NCI-H2081 (cell line): ENCODE data around the gene KIAA1217.
"Not testable (repeated sequence)": the region's sequence is repeated elsewhere in the genome, so short reads cannot be mapped to it uniquely, and the experiment has no call there.

ENCODE experiments used
- DNase-seq, 2 experiments: peaks; one replicate each; lab custom pipeline; 2025; lab: John Stamatoyannopoulos, UW

The KIAA1217 gene

DNA sequence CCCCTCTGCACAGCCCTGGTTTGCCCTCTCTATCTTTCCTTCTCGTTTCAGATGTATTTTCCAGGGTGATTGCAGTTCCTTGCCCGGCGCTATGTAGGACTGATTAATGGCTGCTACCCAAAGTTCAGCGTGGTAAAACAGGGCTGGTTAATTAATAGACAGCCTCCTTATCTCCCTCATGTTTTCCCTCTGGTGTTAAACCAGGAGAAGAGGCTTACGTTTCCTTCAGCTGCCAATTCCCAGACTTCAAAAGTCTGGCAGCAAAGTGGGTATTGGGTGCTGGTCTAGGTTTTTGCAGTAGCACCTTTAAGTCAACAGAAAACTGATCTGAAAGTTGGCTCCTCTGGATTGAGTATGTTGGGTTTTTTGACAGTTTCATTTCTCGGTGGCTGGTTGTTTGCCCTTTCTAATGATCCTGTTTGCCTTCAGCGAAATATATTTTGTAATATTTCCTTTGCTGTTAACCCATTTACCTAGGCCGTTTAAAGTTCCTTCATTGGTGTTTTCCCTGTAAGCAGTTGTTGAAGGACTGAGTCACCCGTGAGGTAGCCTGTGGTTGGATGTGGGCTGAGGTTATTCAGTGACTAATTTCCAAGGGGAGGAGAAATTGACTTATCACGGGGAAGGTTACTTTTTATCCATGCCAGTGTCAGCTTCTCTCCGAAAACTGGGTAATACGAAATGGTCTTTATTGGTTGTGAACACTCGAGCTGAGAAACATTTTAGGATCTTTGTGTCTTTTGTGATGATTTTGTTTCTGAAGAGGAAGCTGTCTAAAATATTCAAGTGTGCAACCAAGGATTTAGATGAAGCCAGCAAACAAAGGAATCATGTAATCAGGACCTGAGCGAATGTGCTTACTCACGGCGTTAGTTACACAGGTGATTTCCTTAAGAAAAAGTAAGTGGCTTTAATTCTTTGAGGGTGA is 257.2 kb downstream of the KIAA1217 start:
- DNase-seq = no peak

DNA sequence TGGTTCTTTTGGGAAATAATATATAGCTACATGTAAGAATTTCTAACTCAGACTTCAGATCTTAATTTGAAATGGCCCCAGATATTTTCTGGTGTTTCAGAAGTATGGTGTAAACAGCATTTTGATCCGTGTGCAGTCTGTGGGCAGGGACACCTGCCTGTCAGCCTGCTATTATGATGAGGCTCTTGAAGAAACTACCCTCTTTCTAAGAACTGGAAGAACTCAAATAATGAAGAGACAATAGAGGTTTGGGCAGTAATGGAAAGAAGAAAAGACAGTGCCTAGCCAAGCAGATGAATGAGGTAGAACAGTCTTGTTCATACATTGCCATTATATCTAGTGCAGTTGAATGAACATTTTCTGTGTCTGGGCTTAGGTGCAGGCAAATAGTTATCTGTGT is 258.2 kb downstream of the KIAA1217 start:
- no peak for DNase-seq

DNA sequence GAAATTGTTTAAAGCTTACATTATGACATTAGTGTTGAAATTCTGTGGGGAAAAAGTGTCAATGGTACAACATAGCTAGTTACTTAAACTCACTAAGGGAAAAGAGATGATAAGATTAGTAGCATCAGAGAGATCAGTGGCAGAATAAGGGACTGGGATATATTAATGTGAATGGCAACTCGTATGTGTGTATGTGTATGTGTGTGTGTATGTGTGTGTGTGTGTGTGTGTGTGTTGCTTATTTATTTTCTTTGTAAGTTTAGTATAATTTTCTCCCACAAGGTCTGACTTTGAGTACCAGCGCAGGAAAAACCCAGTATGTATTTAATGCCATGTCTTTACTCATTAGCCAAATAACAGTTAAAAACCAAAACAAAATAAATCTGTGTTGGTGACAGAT is 258.7 kb downstream of the KIAA1217 start:
- no peak for DNase-seq

DNA sequence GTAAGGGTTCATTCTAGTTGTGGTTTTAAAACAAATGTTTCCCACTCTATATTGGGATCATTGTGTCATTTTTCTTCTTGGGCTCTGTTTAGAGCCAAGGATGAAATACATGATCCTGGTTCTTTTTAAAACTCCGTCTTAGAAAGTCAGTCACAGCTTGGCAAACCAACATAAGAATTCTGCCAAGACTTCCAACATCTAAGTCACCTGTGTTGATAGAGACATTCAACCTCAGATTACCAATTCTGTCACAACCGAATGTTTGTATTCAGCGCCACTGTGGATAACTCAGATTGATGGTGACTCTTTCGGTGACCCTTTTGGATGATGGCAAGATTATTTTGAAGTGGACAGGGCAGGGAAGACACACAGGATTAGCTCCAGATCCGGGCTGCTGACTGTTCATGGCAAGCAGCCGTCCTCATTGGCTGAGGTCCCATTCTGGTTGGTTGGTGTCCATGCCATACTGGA is 259.4 kb downstream of the KIAA1217 start:
- DNase-seq = no peak

DNA sequence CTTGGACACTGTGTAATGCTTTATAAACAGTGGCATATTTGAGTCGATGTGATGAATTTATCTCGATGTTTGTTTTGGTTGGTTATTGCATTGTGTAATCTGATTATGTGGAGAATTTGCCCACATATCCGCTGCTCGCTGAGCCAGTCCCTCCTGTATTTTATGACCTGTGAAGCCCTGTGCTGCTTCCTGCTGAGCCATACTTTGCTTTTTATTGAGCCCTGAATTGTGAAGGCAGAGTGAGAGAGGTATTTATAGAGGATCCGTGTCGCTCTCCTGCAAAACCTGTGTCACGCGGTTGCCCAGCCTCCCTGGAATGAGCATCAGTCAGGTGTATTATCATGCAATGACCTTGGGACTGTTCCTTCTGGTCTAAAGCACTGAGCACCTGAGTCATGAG is 261.1 kb downstream of the KIAA1217 start:
- DNase-seq = no peak

DNA sequence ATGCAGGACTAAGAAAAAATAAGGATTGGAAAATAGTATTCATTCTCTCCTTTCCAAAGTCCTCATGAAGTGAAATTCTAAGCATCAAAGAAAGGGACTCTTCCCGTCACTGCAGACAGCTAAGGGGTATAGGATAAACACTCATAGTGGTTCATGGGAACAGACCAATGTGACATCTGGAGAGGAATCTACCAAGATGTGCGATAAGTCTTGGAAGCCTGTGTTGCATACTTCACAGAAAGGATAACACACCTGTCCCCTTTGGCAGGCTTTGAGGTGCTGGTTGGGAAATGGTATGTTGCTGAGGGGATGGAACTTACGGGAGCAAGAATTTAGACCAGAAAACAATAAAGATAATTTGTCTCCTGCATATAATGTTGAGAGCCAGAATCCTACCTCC is 266.7 kb downstream of the KIAA1217 start:
- DNase-seq = no peak

DNA sequence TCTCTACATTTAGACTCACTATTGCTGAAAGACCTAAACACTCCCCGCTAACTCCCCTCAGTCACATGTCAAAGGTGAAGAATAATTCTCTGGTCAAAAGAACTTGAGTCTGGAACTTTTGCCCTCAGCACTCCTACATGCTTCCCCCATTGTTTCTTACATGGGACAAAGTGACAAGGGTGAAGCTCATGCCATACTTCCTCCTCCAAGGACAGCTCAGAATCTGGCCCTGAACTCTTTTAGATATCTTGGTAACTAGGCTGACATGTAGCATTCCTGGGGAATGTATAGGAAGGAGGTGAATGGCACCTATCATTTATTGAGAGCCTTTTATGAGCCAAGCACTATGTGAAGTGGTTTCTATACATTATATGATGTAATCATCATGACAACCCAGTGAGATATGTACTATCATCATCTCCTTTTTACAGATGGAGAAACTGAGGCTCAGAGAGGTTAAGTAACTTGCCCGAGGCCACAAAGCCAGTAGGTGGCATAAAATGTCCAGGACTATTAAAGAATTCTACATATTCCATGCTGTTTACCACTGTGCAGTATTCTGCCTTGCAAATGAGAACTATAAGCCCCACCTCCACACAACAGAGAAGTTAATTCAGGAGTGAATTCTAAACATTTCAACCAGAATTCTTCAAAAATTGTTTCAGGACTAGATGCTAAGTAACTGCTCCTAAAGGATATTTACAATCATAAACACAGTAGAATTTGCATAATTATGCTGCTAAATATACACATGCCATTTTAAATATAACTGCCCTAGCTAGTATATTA is 268.2 kb downstream of the KIAA1217 start:
- no peak for DNase-seq

DNA sequence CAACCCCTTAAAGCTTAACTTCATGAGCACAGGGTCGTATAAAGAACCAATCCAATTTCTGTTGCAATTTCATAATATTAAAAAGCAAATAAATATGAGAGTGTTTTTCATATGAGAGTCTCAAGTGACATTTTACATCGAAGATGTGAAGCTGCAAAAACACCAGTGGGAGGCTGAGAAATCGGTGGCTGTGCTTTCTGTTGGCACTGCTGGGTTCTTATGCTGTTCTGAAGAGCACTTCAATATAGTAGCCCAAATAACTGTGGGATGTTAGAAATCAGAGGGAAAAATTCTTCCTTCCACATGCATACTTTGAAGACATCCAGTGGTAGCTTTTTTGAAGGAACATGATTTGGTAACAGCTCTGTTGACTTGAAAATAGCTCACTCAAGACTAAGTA is 269.0 kb downstream of the KIAA1217 start:
- no peak for DNase-seq

DNA sequence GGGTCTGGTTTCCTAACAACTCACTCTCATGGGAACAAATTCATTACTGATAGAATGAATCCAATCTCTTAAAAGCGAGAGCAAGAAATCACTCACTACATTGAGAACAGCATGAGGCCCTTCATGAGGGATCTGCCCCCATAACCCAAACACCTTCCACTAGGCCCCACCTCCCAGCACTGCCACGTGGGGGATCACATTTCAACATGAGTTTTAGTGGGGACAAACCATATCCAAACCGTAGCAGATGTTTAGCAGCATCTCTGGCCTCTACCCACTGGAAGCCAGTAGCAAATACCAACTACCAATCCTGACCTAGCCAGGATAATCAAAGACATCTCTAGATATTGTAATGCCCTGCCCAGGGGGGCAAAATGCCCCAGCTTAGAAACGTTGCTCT is 270.9 kb downstream of the KIAA1217 start:
- DNase-seq = no peak

DNA sequence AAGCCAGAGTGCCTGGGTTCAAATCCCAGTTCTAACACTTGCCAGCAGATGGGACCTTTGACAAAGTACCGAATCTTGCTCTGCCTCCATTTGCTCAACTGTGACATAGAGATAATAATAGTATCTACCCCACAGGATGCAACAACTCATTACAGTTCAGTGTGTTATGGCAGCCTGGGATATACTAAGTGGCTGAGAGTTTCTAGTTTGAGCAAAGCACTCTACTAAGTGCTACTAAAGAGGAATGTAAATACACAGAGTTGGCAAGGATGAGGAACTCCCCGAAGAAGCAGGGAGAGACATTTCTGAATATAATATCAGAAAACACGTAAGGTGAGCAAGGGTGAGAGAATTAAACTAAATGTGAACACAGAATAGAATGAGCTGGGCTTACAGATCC is 271.5 kb downstream of the KIAA1217 start:
- no peak for DNase-seq

DNA sequence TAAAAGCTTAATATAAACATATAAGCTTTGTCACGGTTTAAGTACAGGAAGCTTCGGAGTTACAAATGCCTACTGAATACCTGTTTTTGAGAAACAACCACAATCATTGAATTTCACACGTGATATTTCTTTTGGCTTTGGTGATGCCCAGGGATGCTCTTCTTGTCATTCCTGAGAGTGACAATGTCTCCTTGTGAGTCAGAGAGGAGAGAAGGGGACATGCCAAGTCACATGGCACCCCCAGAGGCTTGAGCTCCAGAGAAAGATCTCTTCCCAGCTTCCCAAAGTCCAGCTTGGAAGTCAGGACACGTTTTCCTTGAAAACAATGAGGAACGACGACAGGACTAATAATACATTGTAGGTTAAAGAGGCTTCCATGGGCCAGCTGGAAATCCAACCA is 272.3 kb downstream of the KIAA1217 start:
- no peak for DNase-seq

DNA sequence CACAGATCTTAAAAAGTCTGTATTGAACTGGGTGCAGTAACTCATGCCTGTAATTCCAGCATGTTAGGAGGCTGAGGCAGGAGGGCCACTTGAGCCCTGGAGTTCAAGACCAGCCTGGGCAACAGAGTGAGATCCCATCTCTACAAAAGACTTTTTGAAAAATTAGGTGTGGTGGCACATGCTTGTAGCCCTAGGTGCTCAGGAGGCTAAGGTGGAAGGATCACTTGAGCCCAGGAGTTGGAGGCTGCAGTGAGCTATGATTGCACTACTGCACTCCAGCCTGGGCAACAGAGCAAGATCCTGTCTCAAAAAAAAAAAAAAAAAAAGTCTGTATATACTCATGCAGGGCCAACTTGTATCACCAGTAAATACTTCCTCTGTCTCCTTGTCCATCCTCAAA is 273.8 kb downstream of the KIAA1217 start:
- not testable (repeated sequence) for DNase-seq

DNA sequence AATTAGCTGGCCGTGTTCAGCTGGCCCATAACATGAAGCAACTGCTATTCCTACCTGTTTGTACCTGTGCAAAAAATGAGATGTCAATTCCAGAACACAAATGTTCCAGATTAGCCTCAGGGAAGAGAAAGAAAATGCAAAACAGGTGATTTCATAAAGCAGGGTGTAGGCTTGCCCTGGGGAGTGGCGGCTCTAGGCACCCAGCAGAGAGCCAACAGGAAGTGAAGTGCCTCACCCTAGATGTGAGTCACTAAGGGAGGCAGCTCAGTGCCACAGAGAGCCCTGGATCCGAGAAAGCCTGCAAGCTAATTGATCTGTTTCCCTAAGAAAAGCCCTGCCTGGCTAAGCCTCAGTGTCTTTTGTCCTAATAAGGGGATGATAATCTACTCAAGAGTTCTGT is 274.8 kb downstream of the KIAA1217 start:
- no peak for DNase-seq

DNA sequence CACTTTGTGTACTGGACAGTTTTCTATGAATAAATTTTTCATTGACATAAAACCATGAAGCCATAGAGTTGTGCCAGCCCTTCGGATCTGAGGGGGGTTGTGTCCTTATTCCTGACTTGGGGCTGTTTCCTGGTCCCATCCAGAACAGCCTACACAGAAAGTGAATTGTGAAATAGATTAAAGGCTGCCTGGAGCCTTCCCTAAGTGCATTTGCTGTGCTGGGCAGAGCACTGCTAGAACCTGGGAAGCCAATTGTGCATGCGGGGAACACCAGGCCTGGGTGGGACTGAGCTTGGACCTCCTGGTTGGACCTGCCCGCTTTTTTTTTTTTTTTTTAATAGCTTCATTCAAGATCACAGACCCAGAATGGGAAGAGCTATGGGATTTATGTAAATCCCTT is 275.8 kb downstream of the KIAA1217 start:
- no peak for DNase-seq

DNA sequence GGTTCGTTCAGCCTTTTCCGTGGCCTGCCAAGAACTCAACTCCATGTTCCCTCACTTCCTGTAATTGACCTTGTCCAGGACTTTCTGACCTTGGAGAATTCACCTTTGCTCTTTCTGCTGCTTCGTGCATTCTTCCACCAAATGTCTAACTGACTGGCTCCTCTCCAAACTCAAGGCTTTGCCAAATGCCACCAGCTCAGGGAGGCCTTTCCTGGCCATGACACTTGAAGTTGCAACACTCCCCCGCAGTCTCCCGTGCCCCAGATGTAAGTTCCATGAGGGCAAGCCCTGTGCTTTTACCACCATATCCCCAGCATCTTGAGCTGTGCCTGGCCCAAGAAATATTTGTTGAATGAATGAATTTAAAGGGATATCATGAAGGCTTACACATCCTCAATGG is 276.4 kb downstream of the KIAA1217 start:
- DNase-seq = no peak

DNA sequence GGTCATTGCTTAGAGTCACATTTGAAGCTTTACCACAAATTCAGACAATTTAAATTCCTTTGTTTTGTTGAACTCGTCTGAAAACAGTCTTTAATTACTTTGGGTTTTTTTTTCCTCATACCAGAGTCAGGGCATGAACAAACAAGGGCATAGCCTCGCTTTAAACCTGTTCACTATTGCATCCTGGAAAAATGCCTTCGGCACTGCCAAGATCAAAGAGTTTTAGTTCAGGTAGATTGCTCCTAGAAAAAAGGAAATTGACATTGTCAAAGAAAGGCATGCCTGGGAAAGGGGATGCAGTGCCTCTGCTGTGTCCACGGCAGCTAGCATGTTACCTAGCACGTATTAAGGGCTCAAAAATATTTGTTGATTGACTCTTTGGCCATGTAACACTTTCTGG is 279.7 kb downstream of the KIAA1217 start:
- DNase-seq = no peak

DNA sequence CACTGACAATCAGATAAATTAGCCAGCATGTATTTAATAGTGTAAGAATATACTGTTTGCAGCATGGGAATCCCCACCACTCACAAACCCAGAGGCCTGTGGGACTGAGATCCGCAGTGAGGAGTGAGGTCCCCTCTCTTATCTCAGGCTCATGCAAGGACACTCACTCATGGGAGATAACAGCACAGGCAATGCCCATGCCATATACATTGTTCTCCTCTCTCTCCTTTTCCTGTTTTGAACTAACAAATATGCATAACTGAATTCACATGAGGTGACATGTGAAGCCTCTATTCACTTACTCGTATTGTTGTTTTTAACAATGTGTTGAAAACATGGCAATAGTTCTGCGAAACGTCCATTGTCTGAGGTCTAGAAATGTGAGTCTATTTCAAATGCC is 284.2 kb downstream of the KIAA1217 start:
- no peak for DNase-seq

DNA sequence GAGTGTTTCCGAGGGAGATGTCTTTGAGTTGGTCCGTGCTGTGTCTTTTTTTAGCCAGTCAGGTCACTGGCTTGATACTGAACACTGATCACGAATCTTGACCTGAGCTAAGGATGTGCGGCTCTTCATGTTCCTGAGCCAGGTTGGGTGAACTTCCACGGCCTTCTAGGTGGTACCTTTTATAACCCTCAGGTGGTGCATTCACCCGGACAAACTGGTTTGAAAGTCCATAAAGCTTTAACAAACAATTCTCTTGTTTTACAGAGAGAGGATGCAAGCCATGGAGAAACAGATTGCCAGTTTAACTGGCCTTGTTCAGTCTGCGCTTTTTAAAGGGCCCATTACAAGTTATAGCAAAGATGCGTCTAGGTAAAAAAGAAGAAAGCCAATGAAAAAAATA is 285.3 kb downstream of the KIAA1217 start:
- no peak for DNase-seq

DNA sequence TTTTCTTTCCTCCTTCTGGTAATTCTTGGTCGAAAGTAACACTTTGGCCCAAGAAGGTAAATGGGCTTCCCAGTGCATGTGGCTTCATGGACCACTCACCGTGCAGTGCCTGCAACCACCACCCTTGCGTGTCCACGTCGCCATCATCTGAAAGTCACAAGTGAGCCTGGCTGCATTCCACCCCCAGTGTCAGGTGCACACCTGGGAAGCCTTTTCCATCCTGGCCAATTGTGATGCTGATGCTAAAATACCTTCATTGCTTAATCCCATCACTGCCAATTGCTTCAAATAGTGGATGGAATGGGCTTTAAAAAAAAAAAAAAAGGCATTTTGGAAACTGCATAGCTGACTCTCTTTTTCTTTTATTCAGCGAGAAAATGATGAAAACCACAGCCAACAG is 285.8 kb downstream of the KIAA1217 start:
- DNase-seq = no peak

DNA sequence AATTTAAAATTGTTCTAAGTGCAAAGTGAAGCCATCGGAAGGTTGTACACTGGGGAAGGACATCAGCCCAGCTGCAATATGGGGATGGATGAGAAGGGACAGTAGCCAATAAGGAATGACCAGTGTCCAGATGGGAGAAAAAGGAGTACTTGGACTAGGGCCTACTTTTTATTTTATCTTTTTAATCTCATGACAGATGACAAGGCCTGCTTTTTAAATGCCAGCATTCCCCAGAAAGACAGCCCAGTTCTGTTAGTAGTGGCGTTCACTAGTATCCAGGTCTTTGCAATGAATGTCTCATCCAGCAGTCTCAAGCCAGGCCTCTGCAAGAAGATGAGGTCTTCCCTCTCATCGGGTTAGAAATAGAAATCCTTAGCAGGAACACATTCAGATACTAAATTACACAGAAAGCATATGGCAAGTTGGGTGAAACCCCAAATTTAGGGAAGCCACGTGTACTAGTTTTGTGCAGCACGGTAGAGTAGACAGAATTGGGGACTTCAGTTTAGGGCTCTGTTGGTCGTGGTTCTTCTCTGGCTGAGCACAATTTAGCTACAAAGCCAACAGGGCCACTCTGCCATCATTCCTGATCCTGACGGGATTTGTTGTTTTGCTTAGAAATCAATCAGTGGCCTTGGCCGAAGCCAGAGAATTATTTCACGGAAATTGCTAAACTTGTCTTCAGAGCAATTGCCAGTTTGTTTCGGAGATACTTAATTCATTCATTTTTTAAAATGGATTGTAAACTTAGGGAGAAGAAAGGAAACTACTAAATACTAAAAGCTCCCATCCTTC is 286.9 kb downstream of the KIAA1217 start:
- no peak for DNase-seq

DNA sequence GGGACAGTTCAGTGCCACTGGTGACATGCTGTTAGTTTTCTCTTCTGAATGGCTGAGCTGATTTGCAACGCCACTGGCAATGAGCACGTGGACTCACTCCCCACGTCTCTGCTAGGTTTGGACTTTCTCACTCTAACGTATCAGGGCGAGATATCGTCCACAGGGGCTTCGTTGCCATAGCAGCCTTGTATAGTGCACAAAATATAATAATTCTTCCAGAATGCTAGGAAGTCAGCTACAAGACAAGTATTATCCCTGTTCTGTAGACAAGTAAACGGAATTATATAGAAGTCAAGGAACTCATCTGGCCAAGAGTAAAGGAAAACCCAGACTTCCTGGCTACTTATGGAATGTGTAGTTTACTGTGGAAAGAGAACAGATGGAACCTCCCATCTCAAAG is 288.0 kb downstream of the KIAA1217 start:
- no peak for DNase-seq

DNA sequence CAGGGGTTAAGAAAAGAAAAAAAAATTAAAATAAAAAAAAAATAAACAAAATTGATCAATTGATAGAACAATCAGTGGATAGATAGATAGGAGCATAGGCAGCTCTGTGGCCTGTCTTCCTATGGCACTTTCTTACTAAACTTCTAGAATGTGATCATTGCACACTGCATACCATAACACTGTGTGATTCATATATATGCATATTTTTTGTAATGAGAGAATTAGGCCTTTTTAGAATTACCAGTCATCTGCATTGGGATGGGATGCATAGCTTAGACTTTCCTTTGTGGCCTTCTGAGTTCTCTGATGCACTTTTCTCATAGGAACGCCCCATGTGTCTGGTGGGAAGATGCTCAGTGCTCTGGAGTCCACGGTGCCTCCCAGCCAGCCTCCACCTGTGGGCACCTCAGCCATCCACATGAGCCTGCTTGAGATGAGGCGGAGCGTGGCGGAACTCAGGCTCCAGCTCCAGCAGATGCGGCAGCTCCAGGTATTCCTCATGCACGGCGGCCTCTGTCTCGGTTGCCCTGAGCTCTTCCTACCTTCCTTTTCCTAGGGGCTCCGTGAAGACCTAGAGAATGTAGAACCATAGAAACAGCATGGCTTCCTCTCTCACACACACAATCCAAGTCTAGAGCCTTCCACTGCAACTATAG is 292.2 kb downstream of the KIAA1217 start:
- DNase-seq = no peak
